Testis (tissue), 2 donors: ENCODE data around the gene SPAG5.

ENCODE experiments used
- CTCF ChIP-seq, 3 experiments: fragments of 450-650 bp in 2 of 3; fragments of 200-600 bp in 1 of 3; sonication (generic) in 1 of 3; IDR thresholded peaks; one replicate each; pipeline ENCODE4 v1.5.1; 2016 to 2019; ENCODE audit warnings: antibody characterized with exemption in 3 of 3, mild to moderate bottlenecking in 2 of 3, moderate library complexity in 1 of 3
- POLR2A ChIP-seq: fragments of 450-650 bp; IDR thresholded peaks from one replicate; pipeline ENCODE4 v1.6.1; 2017; ENCODE audit warnings: antibody characterized with exemption, mild to moderate bottlenecking, moderate library complexity

GRCh38 chr17:28555022-28555421 is 43.8 kb downstream of the SPAG5 start:
- TF ChIP-seq CTCF (IDR thresholded peaks at IDR 0.05) = no peak
- no peak for TF ChIP-seq POLR2A
